K562 (cell line): ENCODE measurements around the gene GPR32. TPM values are rescaled to one million over a fixed set of nuclear protein-coding genes. Genes with fewer than 3 reads are reported as not detected.

ENCODE experiments used
- ARHGAP35 ChIP-seq: fragments of 450-650 bp; IDR thresholded peaks from 2 replicates; pipeline ENCODE4 v1.6.1; 2018; ENCODE audit not compliant: partially characterized antibody
- CGGBP1 ChIP-seq: fragments of 250-450 bp; sonication (Bioruptor Pico); IDR thresholded peaks from 2 replicates; pipeline ENCODE4 v1.9.0; 2021; ENCODE audit warnings: mild to moderate bottlenecking
- COPS2 ChIP-seq: fragments of 450-650 bp; conservative IDR thresholded peaks from 2 replicates; pipeline ENCODE4 v1.6.1; 2016; ENCODE audit warnings: mild to moderate bottlenecking, moderate library complexity
- FOXP4 ChIP-seq: sonication (generic); formaldehyde crosslinking; IDR thresholded peaks from 2 replicates; pipeline ENCODE4 v1.8.0; 2022; ENCODE audit warnings: mild to moderate bottlenecking, missing genetic modification reagents, borderline replicate concordance
- JUN ChIP-seq, 2 experiments: sonication (generic) in 1 of 2; formaldehyde crosslinking in 1 of 2; IDR thresholded peaks; 2 replicates each; pipeline versions ENCODE4 v1.6.1 to v1.8.0; 2012 to 2022; ENCODE audit warnings: borderline replicate concordance in 2 of 2, mild to moderate bottlenecking in 2 of 2, improper control_type of control experiment in 1 of 2, low read depth in 1 of 2, low read length in 1 of 2, missing genetic modification reagents in 1 of 2
- MNT ChIP-seq, 2 experiments: fragments of 450-650 bp; conservative IDR thresholded peaks; 2 replicates each; pipeline ENCODE4 v1.6.1; 2017; ENCODE audit warnings: mild to moderate bottlenecking in 2 of 2, moderate library complexity in 2 of 2
- NCOA4 ChIP-seq: fragments of 450-650 bp; IDR thresholded peaks from 2 replicates; pipeline ENCODE4 v1.6.1; 2018; ENCODE audit warnings: mild to moderate bottlenecking; ENCODE audit not compliant: partially characterized antibody
- RBBP5 ChIP-seq: fragments of 200-600 bp; sonication (generic); IDR thresholded peaks from 2 replicates; pipeline ENCODE4 v1.6.1; 2012; ENCODE audit warnings: borderline replicate concordance, mild to moderate bottlenecking, low read length, control low read depth, inconsistent platforms; ENCODE audit not compliant: insufficient read depth, poor library complexity, severe bottlenecking
- RBM22 ChIP-seq: fragments of 200-400 bp; formaldehyde crosslinking; IDR thresholded peaks from 2 replicates; pipeline ENCODE4 v1.6.1; 2018; ENCODE audit warnings: low read length, low read depth; ENCODE audit not compliant: poor library complexity, severe bottlenecking
- SAFB ChIP-seq: fragments of 200-400 bp; formaldehyde crosslinking; IDR thresholded peaks from 2 replicates; pipeline ENCODE4 v1.6.1; 2017; ENCODE audit warnings: low read depth, low read length, borderline replicate concordance
- SFPQ ChIP-seq: fragments of 200-400 bp; formaldehyde crosslinking; IDR thresholded peaks from 2 replicates; pipeline ENCODE4 v1.6.1; 2017; ENCODE audit warnings: mild to moderate bottlenecking, low read depth, low read length, moderate library complexity
- SMARCC2 ChIP-seq: fragments of 450-650 bp; IDR thresholded peaks from 2 replicates; pipeline ENCODE4 v1.6.1; 2017; ENCODE audit warnings: antibody characterized with exemption, moderate library complexity, mild to moderate bottlenecking, low read depth
- ZBTB11 ChIP-seq, 3 experiments: fragments of 200-800 bp in 1 of 3; fragments of 250-450 bp in 1 of 3; fragments of 450-650 bp in 1 of 3; sonication (Bioruptor Pico) in 1 of 3; sonication (Bioruptor generic) in 1 of 3; formaldehyde crosslinking in 1 of 3; IDR thresholded peaks; 2 replicates each; pipeline versions ENCODE4 v1.6.1 to v1.8.0; 2016 to 2022; ENCODE audit warnings: mild to moderate bottlenecking in 2 of 3, missing genetic modification characterization in 2 of 3, missing compliant biosample characterization in 1 of 3, moderate library complexity in 1 of 3
- ZFX ChIP-seq: sonication (generic); formaldehyde crosslinking; IDR thresholded peaks from 2 replicates; pipeline ENCODE4 v1.8.0; 2022; ENCODE audit warnings: mild to moderate bottlenecking, missing genetic modification reagents, moderate library complexity
- ZNF780A ChIP-seq: fragments of 250-450 bp; sonication (Bioruptor Pico); IDR thresholded peaks from 2 replicates; pipeline ENCODE4 v1.5.0; 2021; ENCODE audit warnings: mild to moderate bottlenecking
- polyA plus RNA-seq, 8 experiments: library from polyadenylated mRNA; depleted of rRNA in 4 of 8; stranded (reverse) in 5 of 8; unstranded in 3 of 8; fragments of >200 nt; fragmentation: Nextera tagmentation in 2 of 8; fragmentation: Illumina TruSeq in 1 of 8; extraction: Ambion mirVana in 2 of 8; extraction: Trizol in 1 of 8; gene quantifications; 2 replicates each; pipeline versions ENCODE4 v1.2.1 to v1.2.3, GENCODE V29; 2011 to 2014; ENCODE audit warnings: inconsistent platforms in 1 of 8, missing spikeins in 1 of 8
- total RNA-seq, 7 experiments: library from RNA; depleted of rRNA in 6 of 7; stranded (reverse); fragments of >200 nt in 6 of 7; fragmentation: Illumina TruSeq in 2 of 7; extraction: Trizol in 2 of 7; gene quantifications; 2 replicates each; pipeline versions ENCODE4 v1.2.1 to v1.2.3, GENCODE V29; 2011 to 2021; ENCODE audit warnings: low replicate concordance in 1 of 7

GPR32 gene
- total and polyA plus RNA-seq, 9 of the 15 experiments (the other 6 are each of a cell fraction or from before 2014, with no cell fraction given): not detected

- TF ChIP-seq FOXP4 (no peak), SMARCC2 (no peak), COPS2 (no peak), SAFB (no peak), RBM22 (peak; percentile 81), ZNF780A (CRISPR knock-in tag) (no peak), NCOA4 (no peak), RBBP5 (peak; percentile 26), SFPQ (no peak), ZBTB11 (CRISPR knock-in tag; IDR thresholded peaks at IDR 0.05) (no peak), ARHGAP35 (no peak), ZFX (CRISPR knock-in tag) (no peak), MNT (conservative IDR thresholded peaks at IDR 0.05) (no peak), CGGBP1 (CRISPR knock-in tag) (no peak), JUN (IDR thresholded peaks at IDR 0.05; ENCODE audit: borderline replicate concordance, low read depth, low read length) (no peak), JUN (CRISPR knock-in tag; IDR thresholded peaks at IDR 0.05; ENCODE audit: borderline replicate concordance) (no peak)
Observed at GRCh38 chr19:50796634-50797428, 26.6 kb downstream of the GPR32 start (continued).
